Parathyroid adenoma (tissue), 2 donors: Measurements from ENCODE around the gene OR2T4.

Experiments used
- H2AFZ ChIP-seq: fragments of 300-600 bp; sonication (generic); one replicate; pipeline ENCODE4 v1.7.0; 2017; ENCODE audit warnings: antibody characterized with exemption, mild to moderate bottlenecking
- H3K27ac ChIP-seq: fragments of 300-600 bp; sonication (generic); one replicate; pipeline ENCODE4 v1.7.0; 2017
- H3K27me3 ChIP-seq: fragments of 300-600 bp; sonication (generic); one replicate; pipeline ENCODE4 v1.7.0; 2017; ENCODE audit warnings: low read length; ENCODE audit not compliant: control insufficient read depth, insufficient read depth
- H3K36me3 ChIP-seq: fragments of 300-600 bp; sonication (generic); one replicate; pipeline ENCODE4 v1.7.0; 2017; ENCODE audit warnings: low read length; ENCODE audit not compliant: control insufficient read depth, insufficient read depth
- H3K4me1 ChIP-seq: fragments of 300-600 bp; sonication (generic); one replicate; pipeline ENCODE4 v1.7.0; 2017; ENCODE audit warnings: control low read depth
- H3K4me2 ChIP-seq: fragments of 300-600 bp; sonication (generic); one replicate; pipeline ENCODE4 v1.7.0; 2017; ENCODE audit warnings: low read length
- H3K4me3 ChIP-seq: fragments of 300-600 bp; sonication (generic); one replicate; pipeline ENCODE4 v1.7.0; 2017; ENCODE audit warnings: low read depth, low read length
- H3K79me2 ChIP-seq: fragments of 300-600 bp; sonication (generic); one replicate; pipeline ENCODE4 v1.7.0; 2017; ENCODE audit warnings: control low read depth
- H3K9ac ChIP-seq: fragments of 300-600 bp; sonication (generic); one replicate; pipeline ENCODE4 v1.7.0; 2017; ENCODE audit warnings: mild to moderate bottlenecking
- H3K9me3 ChIP-seq: fragments of 300-600 bp; sonication (generic); one replicate; pipeline ENCODE4 v1.7.0; 2017; ENCODE audit warnings: low read length; ENCODE audit not compliant: control insufficient read depth
- TF ChIP-seq, protein P1 (sequence below): fragments of 300-600 bp; sonication (generic); IDR thresholded peaks from one replicate; pipeline ENCODE4 v1.7.0; 2017; ENCODE audit warnings: antibody characterized with exemption, mild to moderate bottlenecking
- donor health status: primary hyperparathyroidism.

Gene OR2T4, protein sequence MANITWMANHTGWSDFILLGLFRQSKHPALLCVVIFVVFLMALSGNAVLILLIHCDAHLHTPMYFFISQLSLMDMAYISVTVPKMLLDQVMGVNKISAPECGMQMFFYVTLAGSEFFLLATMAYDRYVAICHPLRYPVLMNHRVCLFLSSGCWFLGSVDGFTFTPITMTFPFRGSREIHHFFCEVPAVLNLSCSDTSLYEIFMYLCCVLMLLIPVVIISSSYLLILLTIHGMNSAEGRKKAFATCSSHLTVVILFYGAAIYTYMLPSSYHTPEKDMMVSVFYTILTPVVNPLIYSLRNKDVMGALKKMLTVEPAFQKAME

DNA sequence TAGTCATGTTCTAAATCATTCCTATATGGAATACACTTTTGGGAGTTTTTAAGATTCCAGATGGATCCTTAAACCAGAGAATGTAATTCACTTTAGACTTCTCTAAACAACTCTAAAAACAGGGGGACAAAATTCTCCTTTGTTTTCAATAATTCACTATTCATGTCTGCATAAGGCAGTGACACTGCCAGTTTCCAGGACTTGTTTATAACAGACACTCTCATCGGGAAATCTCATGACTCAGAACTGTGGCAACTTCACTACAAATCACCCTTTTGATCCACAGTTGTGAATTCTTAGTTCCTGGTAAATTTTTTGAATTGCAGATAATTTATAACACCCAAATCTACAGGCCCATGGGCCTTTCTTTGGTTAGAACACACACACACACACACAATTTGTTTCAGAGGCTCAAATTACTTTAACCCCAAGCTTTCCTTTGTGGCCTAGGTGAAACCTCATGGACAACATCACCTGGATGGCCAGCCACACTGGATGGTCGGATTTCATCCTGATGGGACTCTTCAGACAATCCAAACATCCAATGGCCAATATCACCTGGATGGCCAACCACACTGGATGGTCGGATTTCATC, at the start of gene OR2T4:
Gene OR2T4 (plus strand): TSS at position 545 of the 595 bp plus-strand sequence. CDS start 0 bp downstream, at position 545.
- Histone ChIP-seq H3K27ac (no peak within 1 kb of the TSS), H3K9me3 (no peaks in the 10 kb centered on the region), H3K4me1 (no peaks in the 10 kb centered on the region), H3K4me2 (no peak within 1 kb of the TSS), H2AFZ (no peak within 1 kb of the TSS), H3K27me3 (no peaks in the 10 kb centered on the region), H3K36me3 (no peaks in the 10 kb centered on the region), H3K4me3 (no peak within 1 kb of the TSS), H3K79me2 (no peaks in the 10 kb centered on the region), H3K9ac (no peak within 1 kb of the TSS)
- TF ChIP-seq, protein P1, sequence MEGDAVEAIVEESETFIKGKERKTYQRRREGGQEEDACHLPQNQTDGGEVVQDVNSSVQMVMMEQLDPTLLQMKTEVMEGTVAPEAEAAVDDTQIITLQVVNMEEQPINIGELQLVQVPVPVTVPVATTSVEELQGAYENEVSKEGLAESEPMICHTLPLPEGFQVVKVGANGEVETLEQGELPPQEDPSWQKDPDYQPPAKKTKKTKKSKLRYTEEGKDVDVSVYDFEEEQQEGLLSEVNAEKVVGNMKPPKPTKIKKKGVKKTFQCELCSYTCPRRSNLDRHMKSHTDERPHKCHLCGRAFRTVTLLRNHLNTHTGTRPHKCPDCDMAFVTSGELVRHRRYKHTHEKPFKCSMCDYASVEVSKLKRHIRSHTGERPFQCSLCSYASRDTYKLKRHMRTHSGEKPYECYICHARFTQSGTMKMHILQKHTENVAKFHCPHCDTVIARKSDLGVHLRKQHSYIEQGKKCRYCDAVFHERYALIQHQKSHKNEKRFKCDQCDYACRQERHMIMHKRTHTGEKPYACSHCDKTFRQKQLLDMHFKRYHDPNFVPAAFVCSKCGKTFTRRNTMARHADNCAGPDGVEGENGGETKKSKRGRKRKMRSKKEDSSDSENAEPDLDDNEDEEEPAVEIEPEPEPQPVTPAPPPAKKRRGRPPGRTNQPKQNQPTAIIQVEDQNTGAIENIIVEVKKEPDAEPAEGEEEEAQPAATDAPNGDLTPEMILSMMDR = no peak

DNA sequence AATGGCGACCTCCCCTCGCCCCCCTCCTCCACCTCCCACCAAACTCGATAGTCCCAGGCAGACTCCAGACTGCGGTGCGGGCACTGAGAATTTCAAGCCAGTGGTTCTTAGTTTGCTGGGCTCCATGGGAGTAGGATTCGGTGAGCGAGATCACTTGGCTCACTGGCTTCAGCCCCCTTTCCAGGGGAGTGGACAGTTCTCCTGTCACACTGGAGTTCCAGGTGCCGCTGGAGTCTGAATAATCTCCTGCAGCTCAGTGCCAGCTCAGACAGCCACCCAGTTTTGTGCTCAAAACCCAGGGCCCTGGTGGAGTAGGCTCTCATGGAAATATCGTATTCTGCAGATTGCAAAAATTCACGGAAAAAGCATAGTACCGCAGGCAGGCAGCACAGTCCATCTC, 44.7 kb upstream of the OR2T4 start:
- no peak overlapping the region for H2AFZ ChIP-seq
- H3K9me3 ChIP-seq = no peaks in the 10 kb centered on the region
- H3K27me3 ChIP-seq = no peaks in the 10 kb centered on the region
- no peaks in the 10 kb centered on the region for H3K4me1 ChIP-seq
- no peaks in the 10 kb centered on the region for H3K36me3 ChIP-seq
- no peaks in the 10 kb centered on the region for H3K79me2 ChIP-seq
- H3K27ac ChIP-seq = no peak overlapping the region
- TF ChIP-seq, protein P1 = no peak
- no peak overlapping the region for H3K9ac ChIP-seq
- H3K4me3 ChIP-seq = no peak overlapping the region
- H3K4me2 ChIP-seq = no peak overlapping the region

DNA sequence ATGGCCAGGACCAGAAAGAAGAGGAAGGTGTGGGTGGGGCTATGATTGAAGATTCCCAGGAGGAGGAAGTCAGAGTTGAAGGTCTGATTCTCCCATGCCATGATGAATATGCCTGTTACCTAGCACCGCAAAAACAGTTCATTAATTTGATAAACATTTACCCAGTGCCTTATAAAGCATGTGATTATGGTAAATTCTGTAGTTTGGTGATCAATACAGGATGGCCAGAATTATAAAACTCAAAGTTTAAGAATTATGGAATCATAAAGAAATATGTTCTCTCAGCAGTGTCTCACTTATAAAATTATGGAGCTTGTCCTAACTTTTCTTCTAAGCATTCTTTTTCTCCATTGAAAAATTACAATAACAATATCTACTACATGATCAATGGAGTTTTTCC, 37.0 kb upstream of the OR2T4 start, which contains the start of gene OR2M7:
Gene OR2M7 (minus strand): TSS at position 101 of the 400 bp plus-strand sequence. CDS start 0 bp downstream, at position 101.
- H3K36me3 ChIP-seq = no peaks in the 10 kb centered on the region
- H3K9me3 ChIP-seq = no peaks in the 10 kb centered on the region
- H3K4me3 ChIP-seq = no peak within 1 kb of the TSS
- TF ChIP-seq, protein P1 = no peak
- H3K27ac ChIP-seq = no peak within 1 kb of the TSS
- no peaks in the 10 kb centered on the region for H3K79me2 ChIP-seq
- H3K9ac ChIP-seq = no peak within 1 kb of the TSS
- H3K4me1 ChIP-seq = no peaks in the 10 kb centered on the region
- H2AFZ ChIP-seq = no peak within 1 kb of the TSS
- no peak within 1 kb of the TSS for H3K4me2 ChIP-seq
- no peaks in the 10 kb centered on the region for H3K27me3 ChIP-seq

DNA sequence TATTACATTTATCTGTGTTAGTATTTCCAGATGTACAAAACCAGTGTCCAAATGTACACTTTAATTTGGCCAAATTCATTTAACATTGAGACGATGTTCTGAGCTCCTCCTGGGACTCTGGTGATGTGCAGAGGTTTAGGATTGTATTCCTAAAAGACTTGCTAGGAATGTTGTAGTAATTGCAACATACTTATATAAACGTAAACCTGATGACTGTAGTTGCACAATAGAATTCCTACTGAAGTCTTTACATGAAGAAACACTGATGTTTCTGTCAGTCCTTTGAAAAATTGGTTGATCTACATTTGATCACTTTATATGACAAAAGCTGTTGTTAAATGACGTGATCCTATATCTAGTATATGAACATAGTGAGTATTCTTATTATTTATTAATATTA, 18.0 kb upstream of the OR2T4 start:
- no peak overlapping the region for H2AFZ ChIP-seq
- no peaks in the 10 kb centered on the region for H3K9me3 ChIP-seq
- no peak overlapping the region for H3K4me3 ChIP-seq
- H3K4me1 ChIP-seq = no peaks in the 10 kb centered on the region
- TF ChIP-seq, protein P1 = no peak
- no peaks in the 10 kb centered on the region for H3K27me3 ChIP-seq
- H3K36me3 ChIP-seq = no peaks in the 10 kb centered on the region
- no peak overlapping the region for H3K27ac ChIP-seq
- H3K9ac ChIP-seq = no peak overlapping the region
- no peaks in the 10 kb centered on the region for H3K79me2 ChIP-seq
- no peak overlapping the region for H3K4me2 ChIP-seq
